ENCODE measurements around the gene BHLHE41. TPM values are rescaled to one million over a fixed set of nuclear protein-coding genes. Genes with fewer than 3 reads are reported as not detected.

The BHLHE41 gene
- total and polyA plus RNA-seq, 9 of the 15 experiments (the other 6 are each of a cell fraction or from before 2014, with no cell fraction given) = not detected

- no peak for TF ChIP-seq ZNF146 (CRISPR knock-in tag; IDR thresholded peaks at IDR 0.05; ENCODE audit: unreplicated experiment)
- TF ChIP-seq FOXA3 (CRISPR knock-in tag; conservative IDR thresholded peaks at IDR 0.05 in 1 of 2, IDR thresholded peaks at IDR 0.05 in 1 of 2) = no peak
- TF ChIP-seq, protein P1, sequence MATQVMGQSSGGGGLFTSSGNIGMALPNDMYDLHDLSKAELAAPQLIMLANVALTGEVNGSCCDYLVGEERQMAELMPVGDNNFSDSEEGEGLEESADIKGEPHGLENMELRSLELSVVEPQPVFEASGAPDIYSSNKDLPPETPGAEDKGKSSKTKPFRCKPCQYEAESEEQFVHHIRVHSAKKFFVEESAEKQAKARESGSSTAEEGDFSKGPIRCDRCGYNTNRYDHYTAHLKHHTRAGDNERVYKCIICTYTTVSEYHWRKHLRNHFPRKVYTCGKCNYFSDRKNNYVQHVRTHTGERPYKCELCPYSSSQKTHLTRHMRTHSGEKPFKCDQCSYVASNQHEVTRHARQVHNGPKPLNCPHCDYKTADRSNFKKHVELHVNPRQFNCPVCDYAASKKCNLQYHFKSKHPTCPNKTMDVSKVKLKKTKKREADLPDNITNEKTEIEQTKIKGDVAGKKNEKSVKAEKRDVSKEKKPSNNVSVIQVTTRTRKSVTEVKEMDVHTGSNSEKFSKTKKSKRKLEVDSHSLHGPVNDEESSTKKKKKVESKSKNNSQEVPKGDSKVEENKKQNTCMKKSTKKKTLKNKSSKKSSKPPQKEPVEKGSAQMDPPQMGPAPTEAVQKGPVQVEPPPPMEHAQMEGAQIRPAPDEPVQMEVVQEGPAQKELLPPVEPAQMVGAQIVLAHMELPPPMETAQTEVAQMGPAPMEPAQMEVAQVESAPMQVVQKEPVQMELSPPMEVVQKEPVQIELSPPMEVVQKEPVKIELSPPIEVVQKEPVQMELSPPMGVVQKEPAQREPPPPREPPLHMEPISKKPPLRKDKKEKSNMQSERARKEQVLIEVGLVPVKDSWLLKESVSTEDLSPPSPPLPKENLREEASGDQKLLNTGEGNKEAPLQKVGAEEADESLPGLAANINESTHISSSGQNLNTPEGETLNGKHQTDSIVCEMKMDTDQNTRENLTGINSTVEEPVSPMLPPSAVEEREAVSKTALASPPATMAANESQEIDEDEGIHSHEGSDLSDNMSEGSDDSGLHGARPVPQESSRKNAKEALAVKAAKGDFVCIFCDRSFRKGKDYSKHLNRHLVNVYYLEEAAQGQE (IDR thresholded peaks at IDR 0.05; ENCODE audit: borderline replicate concordance) = peak; percentile 69; the same call in 1 of the 2 replicates
- TF ChIP-seq, protein P1 (CRISPR knock-in tag; IDR thresholded peaks at IDR 0.05; ENCODE audit: low read depth) = no peak
- TF ChIP-seq CTCF (IDR thresholded peaks at IDR 0.05 in 2 of 3, conservative IDR thresholded peaks at IDR 0.05 in 1 of 3; ENCODE audit: insufficient read depth in 2 of 3, low read depth in 1 of 3, low read length in 3 of 3) = peak; percentile 77 to 89 (median 87)
- peak; percentile 60; the same call in 1 of the 2 replicates for TF ChIP-seq MAFF (IDR thresholded peaks at IDR 0.05; ENCODE audit: low read length)
- peak; percentile 85 for TF ChIP-seq MAFG (tag; conservative IDR thresholded peaks at IDR 0.05)
- peak; percentile 16 for TF ChIP-seq ZFP36 (IDR thresholded peaks at IDR 0.05; ENCODE audit: low read depth, low read length, partially characterized antibody)
- peak; percentile 66; the same call in 1 of the 2 replicates for TF ChIP-seq STAG1 (CRISPR knock-in tag; IDR thresholded peaks at IDR 0.05; ENCODE audit: borderline replicate concordance)
- no peak for TF ChIP-seq SPI1 (IDR thresholded peaks at IDR 0.05; ENCODE audit: borderline replicate concordance, low read depth, low read length)
Measured at GRCh38 chr12:26097046-26097878, 27.6 kb downstream of the BHLHE41 start (continued).

Measured in K562 (cell line).